ENCODE measurements around the gene BTBD6. TPM values are rescaled to one million over a fixed set of nuclear protein-coding genes. Genes with fewer than 3 reads are reported as not detected.

BTBD6 gene
- total and polyA plus RNA-seq, 2 experiments from 2014 or later: 5.3 to 77.5 TPM

DNA sequence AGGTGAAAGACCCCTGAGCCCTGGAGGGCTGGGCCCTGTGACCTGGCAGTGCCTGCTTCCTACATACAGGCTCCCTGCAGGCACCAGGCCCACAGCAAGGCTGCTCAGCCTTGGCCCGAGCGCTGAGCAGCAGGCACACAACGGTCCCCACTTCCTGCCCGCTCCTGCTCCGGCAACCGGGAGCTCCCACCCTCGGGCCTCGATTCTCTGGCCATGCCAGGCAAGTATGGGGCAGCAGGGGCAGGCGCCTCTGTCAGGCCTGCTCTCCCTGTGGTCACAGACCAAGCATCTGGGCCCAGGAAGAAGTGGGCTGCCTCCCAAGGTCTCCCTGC is 36.6 kb upstream of the BTBD6 start:
- H3K27ac ChIP-seq: no peak overlapping the region
- H3K27me3 ChIP-seq (replicated peaks; ENCODE audit: insufficient read depth): no peaks in the 10 kb centered on the region
- no peaks in the 10 kb centered on the region for H3F3A ChIP-seq (ENCODE audit: insufficient read depth)
- H2AFZ ChIP-seq: no peak overlapping the region
- no peaks in the 10 kb centered on the region for H4K20me1 ChIP-seq (ENCODE audit: insufficient read depth)
- no peaks in the 10 kb centered on the region for H3K4me1 ChIP-seq (ENCODE audit: insufficient read depth)
- TF ChIP-seq EZH2 (IDR thresholded peaks at IDR 0.05; ENCODE audit: insufficient read depth, poor library complexity, severe bottlenecking) (no peak), EZH2phosphoT487 (IDR thresholded peaks at IDR 0.05; ENCODE audit: insufficient read depth, low read depth) (no peak)
- no peak for DNase-seq
- H3K9ac ChIP-seq: no peak overlapping the region
- no peaks in the 10 kb centered on the region for H3K9me3 ChIP-seq (ENCODE audit: low read depth)
- 65 to 77% methylated on average over 9 of the region's 9 CpGs for WGBS, 2 experiments (ENCODE audit: low coverage in 1 of 2, low lambda C conversion rate in 2 of 2, missing lambda C conversion rate in 2 of 2)
- H3K4me3 ChIP-seq: no peak overlapping the region
- no peaks in the 10 kb centered on the region for H3K9me2 ChIP-seq (ENCODE audit: insufficient read depth)
- in situ Hi-C loops (cut with MboI): no loop called here
- H3K4me2 ChIP-seq (ENCODE audit: unreplicated experiment): no peak overlapping the region
- no peaks in the 10 kb centered on the region for H3K79me2 ChIP-seq (ENCODE audit: insufficient read depth)
- H3K36me3 ChIP-seq (ENCODE audit: low read depth): no peaks in the 10 kb centered on the region

- H4K20me1 ChIP-seq (ENCODE audit: insufficient read depth): no peaks in the 10 kb centered on the region
- no peaks in the 10 kb centered on the region for H3K36me3 ChIP-seq (ENCODE audit: low read depth)
- H3K4me2 ChIP-seq (ENCODE audit: unreplicated experiment): no peak overlapping the region
- H2AFZ ChIP-seq: no peak overlapping the region
- H3K79me2 ChIP-seq (ENCODE audit: insufficient read depth): no peaks in the 10 kb centered on the region
- no peak overlapping the region for H3K4me3 ChIP-seq
- DNase-seq: no peak
- H3K9me3 ChIP-seq (ENCODE audit: low read depth): no peaks in the 10 kb centered on the region
- H3K4me1 ChIP-seq (ENCODE audit: insufficient read depth): no peaks in the 10 kb centered on the region
- no peaks in the 10 kb centered on the region for H3F3A ChIP-seq (ENCODE audit: insufficient read depth)
- H3K9me2 ChIP-seq (ENCODE audit: insufficient read depth): no peaks in the 10 kb centered on the region
- in situ Hi-C loops (cut with MboI): no loop called here
- WGBS, 2 experiments (ENCODE audit: low coverage in 1 of 2, low lambda C conversion rate in 2 of 2, missing lambda C conversion rate in 2 of 2): 91 to 96% methylated on average over 12 to 17 of the region's 18 CpGs
- no peak overlapping the region for H3K27ac ChIP-seq
- H3K9ac ChIP-seq: no peak overlapping the region
- TF ChIP-seq EZH2phosphoT487 (IDR thresholded peaks at IDR 0.05; ENCODE audit: insufficient read depth, low read depth) (no peak), EZH2 (IDR thresholded peaks at IDR 0.05; ENCODE audit: insufficient read depth, poor library complexity, severe bottlenecking) (no peak)
- no peaks in the 10 kb centered on the region for H3K27me3 ChIP-seq (replicated peaks; ENCODE audit: insufficient read depth)
Observed at GRCh38 chr14:105212541-105213300, 35.6 kb upstream of the BTBD6 start.

DNA sequence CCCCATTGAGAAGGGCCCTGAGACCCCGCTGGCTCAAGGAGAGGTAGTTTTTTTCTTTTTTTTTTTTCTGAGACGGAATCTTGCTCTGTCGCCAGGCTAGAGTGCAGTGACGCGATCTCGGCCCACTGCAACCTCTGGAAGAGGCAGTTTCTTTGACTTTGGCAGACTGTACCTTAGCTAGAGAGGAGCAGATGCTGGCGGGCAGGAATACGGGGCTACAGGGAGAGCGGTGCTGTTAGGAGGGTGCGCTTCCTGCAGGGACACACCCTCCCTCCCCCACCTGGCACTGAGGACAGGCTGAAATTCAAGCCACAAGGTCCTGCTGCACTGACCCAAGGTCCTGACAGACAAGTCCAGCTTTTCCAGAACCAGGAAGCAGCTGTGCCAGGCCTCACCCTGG is 35.0 kb upstream of the BTBD6 start:
- H3K9ac ChIP-seq: no peak overlapping the region
- H3K36me3 ChIP-seq (ENCODE audit: low read depth): no peaks in the 10 kb centered on the region
- no peak overlapping the region for H3K4me2 ChIP-seq (ENCODE audit: unreplicated experiment)
- no peaks in the 10 kb centered on the region for H3K9me2 ChIP-seq (ENCODE audit: insufficient read depth)
- H3K4me3 ChIP-seq: no peak overlapping the region
- no peak for DNase-seq
- in situ Hi-C loops (cut with MboI): no loop called here
- no peak overlapping the region for H3K27ac ChIP-seq
- H3K9me3 ChIP-seq (ENCODE audit: low read depth): no peaks in the 10 kb centered on the region
- no peak for TF ChIP-seq EZH2 (IDR thresholded peaks at IDR 0.05; ENCODE audit: insufficient read depth, poor library complexity, severe bottlenecking)
- TF ChIP-seq EZH2phosphoT487 (IDR thresholded peaks at IDR 0.05; ENCODE audit: insufficient read depth, low read depth): no peak
- 96 to 100% methylated on average over 10 of the region's 10 CpGs for WGBS, 2 experiments (ENCODE audit: low coverage in 1 of 2, low lambda C conversion rate in 2 of 2, missing lambda C conversion rate in 2 of 2)
- no peaks in the 10 kb centered on the region for H3F3A ChIP-seq (ENCODE audit: insufficient read depth)
- no peaks in the 10 kb centered on the region for H3K27me3 ChIP-seq (replicated peaks; ENCODE audit: insufficient read depth)
- H2AFZ ChIP-seq: no peak overlapping the region
- no peaks in the 10 kb centered on the region for H4K20me1 ChIP-seq (ENCODE audit: insufficient read depth)
- H3K4me1 ChIP-seq (ENCODE audit: insufficient read depth): no peaks in the 10 kb centered on the region
- no peaks in the 10 kb centered on the region for H3K79me2 ChIP-seq (ENCODE audit: insufficient read depth)

GRCh38 chr14:105214324-105214915 is 33.9 kb upstream of the BTBD6 start:
- Histone ChIP-seq H3K27ac (no peak overlapping the region), H3K9ac (no peak overlapping the region), H3K9me3 (ENCODE audit: low read depth) (no peaks in the 10 kb centered on the region), H3K4me1 (ENCODE audit: insufficient read depth) (no peaks in the 10 kb centered on the region), H3F3A (ENCODE audit: insufficient read depth) (no peaks in the 10 kb centered on the region), H2AFZ (no peak overlapping the region), H3K36me3 (ENCODE audit: low read depth) (no peaks in the 10 kb centered on the region), H3K4me3 (no peak overlapping the region), H3K4me2 (ENCODE audit: unreplicated experiment) (no peak overlapping the region), H4K20me1 (ENCODE audit: insufficient read depth) (no peaks in the 10 kb centered on the region), H3K27me3 (replicated peaks; ENCODE audit: insufficient read depth) (no peaks in the 10 kb centered on the region), H3K9me2 (ENCODE audit: insufficient read depth) (no peaks in the 10 kb centered on the region), H3K79me2 (ENCODE audit: insufficient read depth) (no peaks in the 10 kb centered on the region)
- in situ Hi-C loops (cut with MboI): no loop called here
- no peak for TF ChIP-seq EZH2 (IDR thresholded peaks at IDR 0.05; ENCODE audit: insufficient read depth, poor library complexity, severe bottlenecking)
- TF ChIP-seq EZH2phosphoT487 (IDR thresholded peaks at IDR 0.05; ENCODE audit: insufficient read depth, low read depth): no peak
- 86 to 95% methylated on average over 6 to 14 of the region's 14 CpGs for WGBS, 2 experiments (ENCODE audit: low coverage in 1 of 2, low lambda C conversion rate in 2 of 2, missing lambda C conversion rate in 2 of 2)
- DNase-seq: no peak

Data from GM23248 (cell line).